HAP-1 (cell line): ENCODE results near the gene SRSF6.
"Not testable (repeated sequence)": the region's sequence is repeated elsewhere in the genome, so short reads cannot be mapped to it uniquely, and the experiment has no call there.

ENCODE experiments used
- DNase-seq, 2 experiments: peaks; one replicate each; pipeline ENCODE4 v3.0.0-alpha.2; 2016 to 2020; ENCODE audit warnings: low spot score in 2 of 2
- H3K27me3 ChIP-seq: fragments of 250-450 bp; sonication (Bioruptor Pico); 2 replicates; pipeline ENCODE4 v1.5.1; 2020; ENCODE audit warnings: low read depth, mild to moderate bottlenecking, moderate library complexity
- H3K36me3 ChIP-seq: fragments of 250-450 bp; sonication (Bioruptor Pico); replicated peaks from 2 replicates; pipeline ENCODE4 v1.5.1; 2020; ENCODE audit warnings: mild to moderate bottlenecking
- H3K4me1 ChIP-seq: fragments of 250-450 bp; sonication (Bioruptor Pico); 2 replicates; pipeline ENCODE4 v1.5.1; 2020; ENCODE audit warnings: mild to moderate bottlenecking
- H3K4me3 ChIP-seq: fragments of 250-450 bp; sonication (Bioruptor Pico); 2 replicates; pipeline ENCODE4 v1.5.1; 2020; ENCODE audit warnings: mild to moderate bottlenecking, moderate library complexity
- H3K9me3 ChIP-seq: fragments of 250-450 bp; sonication (Bioruptor Pico); 2 replicates; pipeline ENCODE4 v1.5.1; 2020; ENCODE audit warnings: mild to moderate bottlenecking, moderate library complexity
- in situ Hi-C: fragments of 300-500 bp; cut with MboI; formaldehyde crosslinking; loops from 3 replicates; pipeline ENCODE4 v1.14.3; 2020; ENCODE audit warnings: low sequenced_read_pairs, inconsistent platforms, mixed read lengths

Gene SRSF6

GRCh38 chr20:43477193-43477592 is 19.5 kb downstream of the SRSF6 start:
- Histone ChIP-seq H3K4me3 (no peak overlapping the region), H3K27me3 (peaks cover 8% of the 10 kb centered on the region), H3K4me1 (no peaks in the 10 kb centered on the region), H3K9me3 (no peaks in the 10 kb centered on the region), H3K36me3 (no peaks in the 10 kb centered on the region)
- no peak for DNase-seq
- in situ Hi-C loops: no loop called here

DNA sequence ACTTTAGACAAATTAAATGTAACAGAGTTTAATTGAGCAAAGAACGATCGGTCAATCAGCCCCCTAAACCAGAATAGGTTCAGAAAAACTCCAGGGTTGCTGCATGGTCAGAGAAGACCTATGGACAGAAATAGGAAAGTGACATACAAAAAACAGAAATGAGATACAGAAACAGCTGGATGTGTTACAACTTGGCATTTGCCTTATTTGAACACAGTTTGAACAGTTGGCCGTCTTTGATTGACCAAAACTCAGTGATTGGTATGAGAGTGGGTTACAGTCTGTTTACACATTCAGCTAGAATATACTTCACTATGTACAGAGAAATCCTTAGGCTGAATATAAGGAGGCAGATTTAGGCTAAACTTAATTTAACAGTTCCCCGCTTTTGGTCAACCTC is 19.9 kb downstream of the SRSF6 start:
- Histone ChIP-seq H3K27me3 (peaks cover 8% of the 10 kb centered on the region), H3K36me3 (no peaks in the 10 kb centered on the region), H3K9me3 (no peaks in the 10 kb centered on the region), H3K4me1 (no peaks in the 10 kb centered on the region), H3K4me3 (no peak overlapping the region)
- no peak for DNase-seq
- in situ Hi-C loops: no loop called here

DNA sequence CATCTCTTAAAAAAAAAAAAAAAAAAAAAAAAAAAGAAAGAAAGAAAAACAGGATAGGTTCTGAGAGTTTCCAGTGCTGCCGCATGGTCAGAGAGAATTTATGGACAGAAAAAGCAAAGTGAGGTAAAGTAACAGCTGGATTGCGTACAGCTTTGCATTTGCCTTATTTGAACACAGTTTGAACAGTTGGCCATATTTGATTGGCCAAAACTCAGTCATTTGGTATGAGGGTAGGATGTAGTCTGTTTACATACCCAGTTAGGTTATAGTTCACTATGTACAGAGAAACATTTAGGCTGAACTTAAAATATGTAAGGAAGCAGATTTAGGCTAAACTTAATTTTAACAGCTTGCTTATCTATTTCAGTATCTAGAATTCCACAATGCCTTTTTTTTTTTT is 32.3 kb downstream of the SRSF6 start:
- Histone ChIP-seq H3K9me3 (no peaks in the 10 kb centered on the region), H3K27me3 (no peaks in the 10 kb centered on the region), H3K36me3 (no peaks in the 10 kb centered on the region), H3K4me1 (no peaks in the 10 kb centered on the region), H3K4me3 (no peak overlapping the region)
- in situ Hi-C loops: no loop called here
- no peak for DNase-seq

GRCh38 chr20:43492101-43492500 is 34.4 kb downstream of the SRSF6 start:
- Histone ChIP-seq H3K4me1 (no peaks in the 10 kb centered on the region), H3K9me3 (no peaks in the 10 kb centered on the region), H3K36me3 (no peaks in the 10 kb centered on the region), H3K27me3 (no peaks in the 10 kb centered on the region), H3K4me3 (no peak overlapping the region)
- DNase-seq: no peak
- in situ Hi-C loops: no loop called here

DNA sequence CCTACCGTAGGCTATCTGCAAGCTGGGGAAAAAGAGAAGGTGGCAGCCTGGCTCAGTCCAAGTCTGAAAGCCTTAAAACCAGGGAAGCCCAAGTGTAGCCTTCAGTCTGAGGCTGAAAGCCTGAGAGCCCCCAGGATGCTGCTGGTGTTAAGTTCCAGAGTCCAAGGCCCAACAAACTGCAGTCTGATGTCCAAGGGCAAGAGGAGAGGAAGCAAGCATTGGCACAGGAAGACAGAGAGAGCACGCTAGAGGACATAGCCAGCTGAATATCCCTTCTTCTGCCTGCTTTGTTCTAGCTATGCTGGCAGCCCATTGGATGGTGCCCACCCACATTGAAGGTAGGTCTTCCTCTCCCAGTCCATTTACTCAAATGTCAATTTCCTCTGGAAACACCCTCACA is 37.7 kb downstream of the SRSF6 start:
- in situ Hi-C loops: no loop called here
- H3K27me3 ChIP-seq: no peaks in the 10 kb centered on the region
- H3K9me3 ChIP-seq: no peaks in the 10 kb centered on the region
- no peak overlapping the region for H3K4me3 ChIP-seq
- no peaks in the 10 kb centered on the region for H3K36me3 ChIP-seq
- no peak for DNase-seq
- H3K4me1 ChIP-seq: no peaks in the 10 kb centered on the region

- H3K4me3 ChIP-seq, in situ Hi-C loops, H3K4me1 ChIP-seq, H3K36me3 ChIP-seq, H3K9me3 ChIP-seq, H3K27me3 ChIP-seq, DNase-seq: not testable (repeated sequence)
Measured at GRCh38 chr20:43502021-43502420, 44.3 kb downstream of the SRSF6 start.

GRCh38 chr20:43506238-43506637 is 48.5 kb downstream of the SRSF6 start:
- Histone ChIP-seq H3K4me3 (no peak overlapping the region), H3K27me3 (no peaks in the 10 kb centered on the region), H3K4me1 (no peaks in the 10 kb centered on the region), H3K9me3 (no peaks in the 10 kb centered on the region), H3K36me3 (no peaks in the 10 kb centered on the region)
- in situ Hi-C loops: no loop called here
- no peak for DNase-seq

DNA sequence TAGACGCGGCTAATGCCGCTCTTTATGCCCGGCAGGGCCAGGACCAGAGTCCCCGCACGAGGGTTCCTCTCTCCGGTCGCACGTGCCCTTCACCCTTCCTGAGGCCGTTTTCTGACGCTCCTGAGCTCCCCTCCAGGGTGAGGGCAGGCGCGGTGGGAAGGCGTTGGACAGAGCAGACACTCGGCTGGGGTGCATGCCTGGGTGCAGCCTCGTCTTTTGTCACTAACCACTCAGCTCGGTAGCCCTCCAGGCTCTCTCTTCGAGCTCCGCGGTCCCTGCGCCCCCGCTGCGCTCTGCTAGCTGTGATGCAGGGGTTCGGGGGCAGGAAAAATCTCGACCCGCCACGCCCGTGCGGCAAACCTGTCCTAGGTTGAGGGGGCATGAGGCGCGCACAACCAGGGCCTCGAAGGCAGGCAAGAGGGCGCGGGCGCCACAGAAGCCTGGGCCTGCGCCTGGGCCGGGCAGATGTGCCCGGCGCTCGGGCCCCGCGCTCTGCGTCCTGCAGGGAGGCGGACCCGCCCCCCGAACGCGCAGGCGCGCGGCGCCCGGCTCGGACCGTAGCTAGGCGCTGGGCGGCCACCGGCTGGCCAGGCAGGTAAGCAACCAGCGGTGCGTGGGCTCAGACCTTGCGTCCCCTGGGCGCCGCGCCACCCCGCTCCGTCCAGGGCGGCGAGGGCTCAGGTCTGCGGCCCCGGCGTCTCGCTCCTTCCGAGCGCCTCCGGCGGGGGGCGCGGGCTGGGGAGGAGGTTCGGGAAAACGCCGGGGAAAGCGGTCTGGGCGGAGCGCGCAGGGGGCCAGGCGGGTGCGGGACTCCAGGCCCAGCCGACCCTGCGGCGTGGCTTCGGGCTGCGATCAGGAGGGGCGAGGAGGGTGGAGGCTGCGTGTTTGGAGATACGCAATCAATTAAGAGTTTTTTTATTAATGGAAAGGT is 49.7 kb downstream of the SRSF6 start, which contains the start of gene L3MBTL1:
Gene L3MBTL1, plus strand, starts transcription at position 548 of the 931 bp plus-strand sequence. CDS start 5,807 bp downstream, outside the sequence.
- Histone ChIP-seq H3K4me3 (peak within 1 kb of the TSS; percentile 29), H3K4me1 (no peaks in the 10 kb centered on the region), H3K9me3 (no peaks in the 10 kb centered on the region), H3K27me3 (no peaks in the 10 kb centered on the region), H3K36me3 (no peaks in the 10 kb centered on the region)
- DNase-seq: peak; percentile 8 to 61
- in situ Hi-C loops: no loop called here

GRCh38 chr20:43508106-43508505 is 50.4 kb downstream of the SRSF6 start:
- Histone ChIP-seq H3K36me3 (no peaks in the 10 kb centered on the region), H3K4me3 (peak overlapping the region; percentile 29), H3K9me3 (no peaks in the 10 kb centered on the region), H3K27me3 (no peaks in the 10 kb centered on the region), H3K4me1 (no peaks in the 10 kb centered on the region)
- in situ Hi-C loops: no loop called here
- DNase-seq: no peak

- in situ Hi-C loops: no loop called here
Measured at GRCh38 chr20:43508604-43509040, 50.9 kb downstream of the SRSF6 start.

GRCh38 chr20:43511879-43512278 is 54.2 kb downstream of the SRSF6 start:
- no peaks in the 10 kb centered on the region for H3K36me3 ChIP-seq
- H3K4me3 ChIP-seq: no peak overlapping the region
- H3K4me1 ChIP-seq: no peaks in the 10 kb centered on the region
- in situ Hi-C loops: no loop called here
- DNase-seq: no peak
- H3K27me3 ChIP-seq: no peaks in the 10 kb centered on the region
- no peaks in the 10 kb centered on the region for H3K9me3 ChIP-seq

More at GRCh38 chr20:43508604-43509040, 50.9 kb downstream of the SRSF6 start:
- Histone ChIP-seq H3K4me1 (no peaks in the 10 kb centered on the region), H3K9me3 (no peaks in the 10 kb centered on the region), H3K27me3 (no peaks in the 10 kb centered on the region), H3K4me3 (no peak overlapping the region), H3K36me3 (no peaks in the 10 kb centered on the region)
- DNase-seq: no peak

- Histone ChIP-seq H3K9me3 (no peaks in the 10 kb centered on the region), H3K4me3 (no peak overlapping the region), H3K36me3 (no peaks in the 10 kb centered on the region), H3K27me3 (no peaks in the 10 kb centered on the region), H3K4me1 (no peaks in the 10 kb centered on the region)
- in situ Hi-C loops: no loop called here
- no peak for DNase-seq
Measured at GRCh38 chr20:43513372-43513930, 55.8 kb downstream of the SRSF6 start.
